HCT116 (cell line): Measurements from ENCODE around the gene TARBP1.

Source experiments
- FOSL1 ChIP-seq: IDR thresholded peaks from 2 replicates; pipeline ENCODE4 v1.6.1; 2012; ENCODE audit warnings: low read depth
- POLR2A ChIP-seq: IDR thresholded peaks from 2 replicates; pipeline ENCODE4 v1.7.0; 2011; ENCODE audit warnings: borderline replicate concordance; ENCODE audit not compliant: insufficient read depth, insufficient read length; ENCODE audit errors: extremely low read depth
- SIN3A ChIP-seq: IDR thresholded peaks from 2 replicates; pipeline ENCODE4 v1.6.1; 2012; ENCODE audit warnings: low read depth
- ZNF274 ChIP-seq: fragments of 200-500 bp; sonication (Bioruptor generic); IDR thresholded peaks from 2 replicates; pipeline ENCODE4 v1.6.1; 2014; ENCODE audit warnings: mild to moderate bottlenecking, low read depth, low read length, inconsistent platforms
- TF ChIP-seq, protein P1 (sequence below), 3 experiments: fragments of 200-600 bp in 1 of 3; sonication (generic) in 1 of 3; IDR thresholded peaks in 2 of 3; conservative IDR thresholded peaks in 1 of 3; 2 replicates each; pipeline ENCODE4 v1.5.1; 2012 to 2017; ENCODE audit warnings: low read depth in 2 of 3, low read length in 2 of 3, antibody characterized with exemption in 1 of 3, borderline replicate concordance in 1 of 3, control low read depth in 1 of 3, mild to moderate bottlenecking in 1 of 3, mixed read lengths in 1 of 3, mixed run types in 1 of 3, moderate library complexity in 1 of 3; ENCODE audit not compliant: insufficient read depth in 1 of 3
- TF ChIP-seq, protein P2 (sequence below): IDR thresholded peaks from 2 replicates; pipeline ENCODE4 v1.6.1; 2012
- TF ChIP-seq, protein P3 (sequence below): IDR thresholded peaks from 2 replicates; pipeline ENCODE4 v1.6.1; 2012; ENCODE audit warnings: low read depth
- TF ChIP-seq, protein P4 (sequence below): IDR thresholded peaks from 2 replicates; pipeline ENCODE4 v1.6.1; 2012

DNA sequence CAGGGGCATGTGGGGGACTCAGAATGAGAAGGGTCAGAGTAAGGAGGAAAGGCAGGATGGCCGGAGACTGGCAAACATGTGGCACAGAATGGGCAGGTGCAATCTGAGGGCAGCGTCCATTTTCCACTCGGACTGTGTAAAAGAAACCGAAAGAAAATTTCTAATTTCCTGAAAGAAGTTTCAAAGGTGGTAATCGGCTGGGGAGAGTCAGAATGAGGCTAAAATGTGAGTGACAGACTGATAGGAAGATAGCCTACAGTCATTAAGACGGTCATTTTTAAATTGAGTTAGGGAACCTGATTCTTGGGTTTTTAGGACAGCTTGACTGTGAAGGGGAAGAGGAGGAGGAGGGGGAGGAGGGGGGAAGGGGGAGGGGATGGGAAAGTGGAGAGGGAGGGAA is 82.1 kb downstream of the TARBP1 start:
- TF ChIP-seq, protein P1, sequence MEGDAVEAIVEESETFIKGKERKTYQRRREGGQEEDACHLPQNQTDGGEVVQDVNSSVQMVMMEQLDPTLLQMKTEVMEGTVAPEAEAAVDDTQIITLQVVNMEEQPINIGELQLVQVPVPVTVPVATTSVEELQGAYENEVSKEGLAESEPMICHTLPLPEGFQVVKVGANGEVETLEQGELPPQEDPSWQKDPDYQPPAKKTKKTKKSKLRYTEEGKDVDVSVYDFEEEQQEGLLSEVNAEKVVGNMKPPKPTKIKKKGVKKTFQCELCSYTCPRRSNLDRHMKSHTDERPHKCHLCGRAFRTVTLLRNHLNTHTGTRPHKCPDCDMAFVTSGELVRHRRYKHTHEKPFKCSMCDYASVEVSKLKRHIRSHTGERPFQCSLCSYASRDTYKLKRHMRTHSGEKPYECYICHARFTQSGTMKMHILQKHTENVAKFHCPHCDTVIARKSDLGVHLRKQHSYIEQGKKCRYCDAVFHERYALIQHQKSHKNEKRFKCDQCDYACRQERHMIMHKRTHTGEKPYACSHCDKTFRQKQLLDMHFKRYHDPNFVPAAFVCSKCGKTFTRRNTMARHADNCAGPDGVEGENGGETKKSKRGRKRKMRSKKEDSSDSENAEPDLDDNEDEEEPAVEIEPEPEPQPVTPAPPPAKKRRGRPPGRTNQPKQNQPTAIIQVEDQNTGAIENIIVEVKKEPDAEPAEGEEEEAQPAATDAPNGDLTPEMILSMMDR (IDR thresholded peaks at IDR 0.05 in 2 of 3, conservative IDR thresholded peaks at IDR 0.05 in 1 of 3; ENCODE audit: borderline replicate concordance in 1 of 3, insufficient read depth in 1 of 3, low read depth in 2 of 3, low read length in 2 of 3) = no peak
- TF ChIP-seq POLR2A (no peak), ZNF274 (no peak), FOSL1 (no peak), SIN3A (no peak)
- TF ChIP-seq, protein P2, sequence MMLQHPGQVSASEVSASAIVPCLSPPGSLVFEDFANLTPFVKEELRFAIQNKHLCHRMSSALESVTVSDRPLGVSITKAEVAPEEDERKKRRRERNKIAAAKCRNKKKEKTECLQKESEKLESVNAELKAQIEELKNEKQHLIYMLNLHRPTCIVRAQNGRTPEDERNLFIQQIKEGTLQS = no peak
- TF ChIP-seq, protein P3, sequence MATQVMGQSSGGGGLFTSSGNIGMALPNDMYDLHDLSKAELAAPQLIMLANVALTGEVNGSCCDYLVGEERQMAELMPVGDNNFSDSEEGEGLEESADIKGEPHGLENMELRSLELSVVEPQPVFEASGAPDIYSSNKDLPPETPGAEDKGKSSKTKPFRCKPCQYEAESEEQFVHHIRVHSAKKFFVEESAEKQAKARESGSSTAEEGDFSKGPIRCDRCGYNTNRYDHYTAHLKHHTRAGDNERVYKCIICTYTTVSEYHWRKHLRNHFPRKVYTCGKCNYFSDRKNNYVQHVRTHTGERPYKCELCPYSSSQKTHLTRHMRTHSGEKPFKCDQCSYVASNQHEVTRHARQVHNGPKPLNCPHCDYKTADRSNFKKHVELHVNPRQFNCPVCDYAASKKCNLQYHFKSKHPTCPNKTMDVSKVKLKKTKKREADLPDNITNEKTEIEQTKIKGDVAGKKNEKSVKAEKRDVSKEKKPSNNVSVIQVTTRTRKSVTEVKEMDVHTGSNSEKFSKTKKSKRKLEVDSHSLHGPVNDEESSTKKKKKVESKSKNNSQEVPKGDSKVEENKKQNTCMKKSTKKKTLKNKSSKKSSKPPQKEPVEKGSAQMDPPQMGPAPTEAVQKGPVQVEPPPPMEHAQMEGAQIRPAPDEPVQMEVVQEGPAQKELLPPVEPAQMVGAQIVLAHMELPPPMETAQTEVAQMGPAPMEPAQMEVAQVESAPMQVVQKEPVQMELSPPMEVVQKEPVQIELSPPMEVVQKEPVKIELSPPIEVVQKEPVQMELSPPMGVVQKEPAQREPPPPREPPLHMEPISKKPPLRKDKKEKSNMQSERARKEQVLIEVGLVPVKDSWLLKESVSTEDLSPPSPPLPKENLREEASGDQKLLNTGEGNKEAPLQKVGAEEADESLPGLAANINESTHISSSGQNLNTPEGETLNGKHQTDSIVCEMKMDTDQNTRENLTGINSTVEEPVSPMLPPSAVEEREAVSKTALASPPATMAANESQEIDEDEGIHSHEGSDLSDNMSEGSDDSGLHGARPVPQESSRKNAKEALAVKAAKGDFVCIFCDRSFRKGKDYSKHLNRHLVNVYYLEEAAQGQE = no peak
- TF ChIP-seq, protein P4, sequence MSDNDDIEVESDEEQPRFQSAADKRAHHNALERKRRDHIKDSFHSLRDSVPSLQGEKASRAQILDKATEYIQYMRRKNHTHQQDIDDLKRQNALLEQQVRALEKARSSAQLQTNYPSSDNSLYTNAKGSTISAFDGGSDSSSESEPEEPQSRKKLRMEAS = no peak
